ENCODE results near the gene ZDHHC1.

Gene ZDHHC1

GRCh38 chr16:67459861-67460150 lies 43.5 kb upstream of the ZDHHC1 start:
- Histone ChIP-seq H3K27ac (peak overlapping the region in 3 of 11 experiments; percentile 10 to 52 (median 21); a peak in 2 of 22 replicates), H3K4me2 (peak overlapping the region; percentile 19 to 81 (median 50); a peak in 20 of 22 replicates)

GRCh38 chr16:67459066-67459860 lies 43.0 kb upstream of the ZDHHC1 start:
- Histone ChIP-seq H3K27ac (peak overlapping the region in 3 of 11 experiments; percentile 10 to 52 (median 21); a peak in 4 of 22 replicates), H3K9me3 (replicated peaks in 1 of 11) (no peaks in the 10 kb centered on the region), H4K20me1 (peaks cover 100% of the 10 kb centered on the region in 11 experiments), H3K9ac (peak overlapping the region in 8 of 11 experiments; percentile 1 to 61 (median 25); a peak in 10 of 22 replicates), H3K36me3 (peaks cover 5 to 100% (median 90%) of the 10 kb centered on the region in 11 experiments; a peak in 20 of 22 replicates), H3K4me2 (peak overlapping the region; percentile 19 to 81 (median 50); a peak in 20 of 22 replicates), H3K27me3 (no peaks in the 10 kb centered on the region), H3K4me3 (no peak overlapping the region), H3K4me1 (peaks cover 33 to 97% (median 73%) of the 10 kb centered on the region in 10 experiments; a peak in 19 of 20 replicates)
- no peak for TF ChIP-seq Cebpa-rat (IDR thresholded peaks at IDR 0.05)

More at GRCh38 chr16:67459861-67460150, 43.5 kb upstream of the ZDHHC1 start:
- no peak overlapping the region for H3K4me3 ChIP-seq
- no peak for TF ChIP-seq Cebpa-rat (IDR thresholded peaks at IDR 0.05)
- H3K36me3 ChIP-seq = peaks cover 5 to 100% (median 90%) of the 10 kb centered on the region in 11 experiments; a peak in 20 of 22 replicates
- peaks cover 37 to 99% (median 79%) of the 10 kb centered on the region in 10 experiments; a peak in 19 of 20 replicates for H3K4me1 ChIP-seq
- H4K20me1 ChIP-seq = peaks cover 100% of the 10 kb centered on the region in 11 experiments
- H3K27me3 ChIP-seq = no peaks in the 10 kb centered on the region
- peak overlapping the region in 8 of 11 experiments; percentile 0 to 61 (median 25); a peak in 8 of 22 replicates for H3K9ac ChIP-seq
- H3K9me3 ChIP-seq (replicated peaks in 1 of 11) = no peaks in the 10 kb centered on the region

GRCh38 chr16:67458121-67458641 lies 41.9 kb upstream of the ZDHHC1 start:
- Histone ChIP-seq H3K36me3 (peaks cover 9 to 100% (median 92%) of the 10 kb centered on the region in 11 experiments; a peak in 21 of 22 replicates), H3K9ac (peak overlapping the region in 8 of 11 experiments; percentile 5 to 61 (median 43); a peak in 13 of 22 replicates), H3K4me3 (no peak overlapping the region), H3K27ac (peak overlapping the region in 2 of 11 experiments; percentile 4 to 15; a peak in 2 of 22 replicates), H3K4me1 (peaks cover 33 to 86% (median 69%) of the 10 kb centered on the region in 10 experiments; a peak in 19 of 20 replicates), H3K27me3 (no peaks in the 10 kb centered on the region), H3K4me2 (peak overlapping the region in 4 of 11 experiments; percentile 17 to 81 (median 48); a peak in 5 of 22 replicates), H3K9me3 (replicated peaks in 1 of 11) (no peaks in the 10 kb centered on the region), H4K20me1 (peaks cover 98 to 100% (median 100%) of the 10 kb centered on the region in 11 experiments)
- TF ChIP-seq Cebpa-rat (IDR thresholded peaks at IDR 0.05) = no peak

- no peak overlapping the region for H3K4me3 ChIP-seq
- H3K4me1 ChIP-seq = peaks cover 33 to 80% (median 63%) of the 10 kb centered on the region in 10 experiments; a peak in 19 of 20 replicates
- H3K9ac ChIP-seq = peak overlapping the region in 7 of 11 experiments; percentile 5 to 61 (median 52); a peak in 8 of 22 replicates
- TF ChIP-seq Cebpa-rat (IDR thresholded peaks at IDR 0.05) = no peak
- no peaks in the 10 kb centered on the region for H3K27me3 ChIP-seq
- peaks cover 14 to 100% (median 92%) of the 10 kb centered on the region in 11 experiments; a peak in 21 of 22 replicates for H3K36me3 ChIP-seq
- peak overlapping the region in 3 of 11 experiments; percentile 17 to 81 (median 79); a peak in 4 of 22 replicates for H3K4me2 ChIP-seq
- H3K27ac ChIP-seq = peak overlapping the region in 2 of 11 experiments; percentile 4 to 15; a peak in 2 of 22 replicates
- peaks cover 98 to 100% (median 100%) of the 10 kb centered on the region in 11 experiments for H4K20me1 ChIP-seq
- H3K9me3 ChIP-seq (replicated peaks in 1 of 11) = no peaks in the 10 kb centered on the region
Measured at GRCh38 chr16:67457611-67458010, 41.3 kb upstream of the ZDHHC1 start.

GRCh38 chr16:67456391-67457081 lies 40.3 kb upstream of the ZDHHC1 start:
- H3K27ac ChIP-seq = peak overlapping the region in 1 of 11 experiments; percentile 7; a peak in 3 of 22 replicates
- no peaks in the 10 kb centered on the region for H3K9me3 ChIP-seq (replicated peaks in 1 of 11)
- peaks cover 33 to 74% (median 54%) of the 10 kb centered on the region in 10 experiments; a peak in 19 of 20 replicates for H3K4me1 ChIP-seq
- no peak overlapping the region for H3K4me3 ChIP-seq
- peaks cover 22 to 100% (median 92%) of the 10 kb centered on the region in 11 experiments; a peak in 21 of 22 replicates for H3K36me3 ChIP-seq
- peaks cover 98 to 100% (median 100%) of the 10 kb centered on the region in 11 experiments for H4K20me1 ChIP-seq
- no peak for TF ChIP-seq Cebpa-rat (IDR thresholded peaks at IDR 0.05)
- H3K4me2 ChIP-seq = peak overlapping the region in 2 of 11 experiments; percentile 79 to 81; a peak in 3 of 22 replicates
- peak overlapping the region in 3 of 11 experiments; percentile 24 to 61 (median 38); a peak in 3 of 22 replicates for H3K9ac ChIP-seq
- H3K27me3 ChIP-seq = no peaks in the 10 kb centered on the region

GRCh38 chr16:67454852-67455251 lies 38.6 kb upstream of the ZDHHC1 start:
- H3K36me3 ChIP-seq = peaks cover 28 to 100% (median 92%) of the 10 kb centered on the region in 11 experiments; a peak in 21 of 22 replicates
- H4K20me1 ChIP-seq = peaks cover 88 to 100% (median 100%) of the 10 kb centered on the region in 11 experiments
- peak overlapping the region in 4 of 11 experiments; percentile 3 to 47 (median 34); a peak in 6 of 22 replicates for H3K4me2 ChIP-seq
- no peak overlapping the region for H3K27ac ChIP-seq
- no peaks in the 10 kb centered on the region for H3K27me3 ChIP-seq
- H3K4me3 ChIP-seq = no peak overlapping the region
- no peaks in the 10 kb centered on the region for H3K9me3 ChIP-seq (replicated peaks in 1 of 11)
- no peak for TF ChIP-seq Cebpa-rat (IDR thresholded peaks at IDR 0.05)
- H3K4me1 ChIP-seq = peaks cover 28 to 66% (median 41%) of the 10 kb centered on the region in 10 experiments; a peak in 19 of 20 replicates
- H3K9ac ChIP-seq = peak overlapping the region in 3 of 11 experiments; percentile 1 to 35 (median 22); a peak in 2 of 22 replicates

- Histone ChIP-seq H3K9ac (peak overlapping the region in 1 of 11 experiments; percentile 22; a peak in 1 of 22 replicates), H3K36me3 (peaks cover 31 to 100% (median 92%) of the 10 kb centered on the region in 11 experiments; a peak in 21 of 22 replicates), H3K4me2 (no peak overlapping the region), H3K4me3 (no peak overlapping the region), H3K4me1 (peaks cover 21 to 65% (median 34%) of the 10 kb centered on the region in 10 experiments; a peak in 19 of 20 replicates), H3K27ac (no peak overlapping the region), H4K20me1 (peaks cover 86 to 100% (median 100%) of the 10 kb centered on the region in 11 experiments), H3K9me3 (replicated peaks in 1 of 11) (no peaks in the 10 kb centered on the region), H3K27me3 (no peaks in the 10 kb centered on the region)
- TF ChIP-seq Cebpa-rat (IDR thresholded peaks at IDR 0.05) = no peak
Measured at GRCh38 chr16:67454104-67454503, 37.8 kb upstream of the ZDHHC1 start.

Measured in BLaER1 treated with 17β-estradiol and CSF1 and Interleukin-3, amounts not matched to agents 10 nM and 100 nM (cell line).